GM19023 (cell line): ENCODE results near the gene RGSL1.

Source experiments
- ATAC-seq: cut with Tn5 transposase; IDR thresholded peaks from one replicate; pipeline ENCODE4 v1.9.1; 2021; ENCODE audit warnings: mild to moderate bottlenecking, moderate library complexity; ENCODE audit not compliant: unreplicated experiment

The RGSL1 gene

GRCh38 chr1:182608845-182609610 is 159.1 kb downstream of the RGSL1 start:
- no peak for ATAC-seq
